ENCODE results near the gene ADI1.
"Not testable (repeated sequence)": the region's sequence is repeated elsewhere in the genome, so short reads cannot be mapped to it uniquely, and the experiment has no call there.

Gene ADI1

GRCh38 chr2:3461801-3462492 lies 57.4 kb downstream of the ADI1 start:
- DNase-seq, result no peak

GRCh38 chr2:3460831-3461800 lies 58.2 kb downstream of the ADI1 start:
- no peak for DNase-seq

- DNase-seq, result no peak
Measured at GRCh38 chr2:3460156-3460555, 59.2 kb downstream of the ADI1 start.

GRCh38 chr2:3459185-3460015 lies 59.9 kb downstream of the ADI1 start:
- no peak for DNase-seq

- no peak for DNase-seq
Measured at GRCh38 chr2:3458396-3459184, 60.7 kb downstream of the ADI1 start.

GRCh38 chr2:3457524-3458395 lies 61.6 kb downstream of the ADI1 start:
- no peak for DNase-seq

GRCh38 chr2:3456125-3456524 lies 63.2 kb downstream of the ADI1 start:
- no peak for DNase-seq

- no peak for DNase-seq
Measured at GRCh38 chr2:3454802-3455201, 64.5 kb downstream of the ADI1 start.

- DNase-seq, result not testable (repeated sequence)
Measured at GRCh38 chr2:3454005-3454404, 65.3 kb downstream of the ADI1 start.

GRCh38 chr2:3453190-3453999 lies 65.9 kb downstream of the ADI1 start:
- DNase-seq, result no peak

GRCh38 chr2:3451926-3452671 lies 67.2 kb downstream of the ADI1 start:
- no peak for DNase-seq

GRCh38 chr2:3451169-3451568 lies 68.2 kb downstream of the ADI1 start:
- DNase-seq, result no peak

- DNase-seq, result no peak
Measured at GRCh38 chr2:3450385-3451010, 68.8 kb downstream of the ADI1 start.

- DNase-seq, result no peak
Measured at GRCh38 chr2:3449936-3450335, 69.4 kb downstream of the ADI1 start.

GRCh38 chr2:3449086-3449485 lies 70.2 kb downstream of the ADI1 start:
- no peak for DNase-seq

GRCh38 chr2:3448441-3448911 lies 70.9 kb downstream of the ADI1 start:
- DNase-seq, result not testable (repeated sequence)

- DNase-seq, result no peak
Measured at GRCh38 chr2:3447789-3448317, 71.5 kb downstream of the ADI1 start.
